GM18870 (cell line): ENCODE results near the gene NTRK2.
A peak's percentile ranks its signal among the peaks of the same experiment; 100 is the strongest.

Experiments
- ATAC-seq: cut with Tn5 transposase; IDR thresholded peaks from one replicate; pipeline ENCODE4 v1.9.1; 2021; ENCODE audit warnings: moderate library complexity; ENCODE audit not compliant: unreplicated experiment

Gene NTRK2

DNA sequence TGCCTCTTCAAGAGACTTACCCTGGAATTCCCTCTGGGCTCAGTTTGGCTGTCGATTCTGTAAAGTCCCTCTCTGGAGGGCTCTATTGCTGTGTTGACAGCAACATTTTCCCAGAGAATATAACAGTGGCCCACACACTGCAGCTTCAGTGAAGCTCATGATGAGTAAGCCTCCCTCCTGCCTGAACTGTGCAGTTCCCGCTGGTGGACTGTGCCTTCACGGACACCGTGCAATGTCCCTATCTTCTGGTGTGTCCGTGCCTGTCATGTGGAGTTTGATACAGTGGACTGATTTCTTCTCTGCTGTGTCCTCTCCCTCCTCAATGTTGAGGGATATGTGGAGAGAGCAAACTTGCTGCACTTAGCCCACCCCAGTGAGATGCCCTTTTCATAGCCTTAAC lies 109.0 kb downstream of the NTRK2 start:
- no peak for ATAC-seq

DNA sequence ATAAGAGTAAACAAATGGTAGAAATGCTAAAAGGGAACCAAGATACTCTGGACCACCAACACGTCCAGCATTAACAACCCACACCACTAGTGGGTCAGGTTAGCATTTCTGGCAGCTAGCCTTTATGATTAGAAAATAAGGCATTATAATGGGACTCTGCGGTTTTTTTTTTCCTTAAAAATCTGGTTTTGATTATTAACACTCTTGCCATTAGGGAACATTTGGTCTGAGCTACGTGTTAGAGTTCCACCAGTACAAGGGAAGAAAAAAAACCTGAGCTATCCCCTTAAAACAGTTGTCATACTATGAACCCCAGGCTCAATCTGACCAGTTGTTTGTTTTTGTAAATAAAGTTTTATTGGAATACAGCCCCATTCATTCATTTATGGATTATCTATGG lies 110.4 kb downstream of the NTRK2 start:
- ATAC-seq, result no peak

DNA sequence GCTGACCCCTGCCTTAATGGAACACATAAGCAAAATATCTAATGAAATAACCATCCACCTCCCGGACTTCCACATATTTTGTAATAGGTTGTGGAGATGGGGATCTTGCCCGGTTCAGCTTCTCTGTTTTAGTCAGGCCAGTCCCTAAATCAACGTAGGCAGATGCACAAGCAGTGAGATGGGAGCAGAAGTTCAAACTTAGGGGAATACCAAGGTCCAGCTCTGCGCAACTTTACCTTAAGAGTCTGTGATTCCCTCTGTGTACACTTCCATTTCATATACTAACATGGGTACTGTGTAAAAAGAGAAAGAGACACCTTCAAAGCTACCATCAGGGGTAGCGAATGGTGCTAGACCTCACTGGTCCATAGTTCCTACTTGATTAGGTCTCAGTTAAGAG lies 110.9 kb downstream of the NTRK2 start:
- ATAC-seq, result peak; percentile 48

DNA sequence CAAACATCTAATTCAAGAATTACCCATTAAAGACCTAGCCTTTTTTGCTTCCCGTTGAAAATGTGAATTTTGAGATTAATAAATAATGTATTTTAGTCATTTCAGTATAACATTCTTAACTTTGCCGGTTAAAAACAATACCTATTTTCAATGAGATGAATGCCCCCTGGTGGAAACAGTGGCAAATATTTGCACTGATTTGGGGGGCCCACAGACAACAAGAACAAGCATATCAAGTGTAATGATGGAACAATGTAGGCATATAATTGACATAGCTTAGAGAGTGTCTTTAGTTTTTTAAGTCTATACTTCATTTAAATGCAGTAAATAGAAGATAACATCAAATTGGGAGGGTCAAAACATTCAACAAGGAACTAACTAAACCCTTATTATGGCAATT lies 111.9 kb downstream of the NTRK2 start:
- no peak for ATAC-seq

DNA sequence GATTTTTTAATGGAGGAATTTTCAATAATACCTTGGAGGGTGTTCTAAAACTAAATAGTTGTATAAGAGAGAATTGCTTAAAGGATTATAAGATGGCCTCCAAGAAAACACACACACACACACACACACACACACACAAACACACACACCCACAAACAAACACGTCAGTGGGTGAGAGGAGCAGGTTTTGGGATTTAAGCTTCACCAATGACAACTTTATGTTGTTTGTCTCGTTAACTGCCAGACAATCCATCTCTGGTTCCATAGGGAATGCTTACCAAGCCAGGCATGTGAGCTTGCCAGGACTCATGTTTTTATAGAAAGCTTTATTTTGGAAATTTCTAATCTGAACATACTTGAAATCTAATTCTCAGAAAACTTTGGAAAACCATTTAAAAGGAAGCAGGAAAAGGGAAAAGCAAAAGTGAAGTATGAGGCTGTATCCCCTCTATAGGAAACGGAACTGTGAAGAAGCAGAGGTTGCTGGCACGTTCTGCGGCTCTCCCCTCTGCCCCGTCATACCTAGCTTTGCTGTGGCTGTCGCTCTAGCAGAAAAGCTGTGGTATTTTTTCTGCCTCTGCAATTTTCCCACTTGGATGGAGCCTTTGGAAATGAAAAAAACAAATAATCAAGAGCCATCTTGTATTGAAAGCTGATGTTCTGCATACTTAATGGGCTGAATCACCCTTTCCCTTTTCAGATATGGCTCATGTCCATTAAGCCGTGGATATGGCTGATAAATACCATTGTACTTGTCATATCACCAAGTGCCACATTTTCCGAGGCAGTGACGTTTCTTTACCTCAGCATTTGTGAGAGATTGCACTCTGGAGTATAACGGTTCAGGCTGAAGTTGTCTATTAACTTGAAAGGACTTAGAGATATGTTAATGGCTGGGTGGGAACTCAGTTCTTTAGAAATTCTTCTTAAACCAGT lies 112.7 kb downstream of the NTRK2 start:
- no peak for ATAC-seq

DNA sequence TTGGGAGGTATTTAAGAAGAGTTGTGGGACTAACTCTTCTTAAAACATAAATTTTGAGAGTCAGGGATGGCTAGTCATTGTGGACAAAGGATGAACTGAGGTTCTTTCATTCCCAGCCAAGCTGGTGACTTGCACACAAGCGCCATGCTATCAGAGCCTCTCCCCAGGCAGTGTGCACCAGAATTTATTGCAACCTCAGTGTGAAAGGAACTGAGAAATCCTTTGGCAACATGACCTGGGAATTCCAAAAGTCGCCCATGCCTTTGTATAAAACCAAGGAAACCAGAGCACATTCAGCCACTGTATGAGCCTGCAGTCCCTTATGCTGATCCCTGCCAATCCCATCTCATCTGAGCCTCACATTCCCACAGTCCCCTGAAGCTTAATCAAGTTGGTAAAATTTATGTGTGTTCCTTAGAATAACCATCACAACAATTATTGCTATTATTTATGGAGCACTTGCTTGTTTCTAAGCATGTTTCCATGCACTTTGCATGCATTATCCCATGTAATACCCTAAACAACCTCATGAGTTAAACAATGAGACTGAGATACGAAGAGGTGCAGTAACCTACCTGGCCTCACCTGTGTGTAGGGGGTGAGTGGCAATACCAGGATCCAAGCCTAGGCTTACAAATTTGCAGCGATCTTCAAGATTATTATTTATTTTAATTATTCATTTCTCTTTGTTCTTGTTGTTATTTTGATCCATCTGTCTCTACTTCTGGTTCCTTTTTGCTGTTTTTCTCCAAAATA lies 116.4 kb downstream of the NTRK2 start:
- no peak for ATAC-seq

DNA sequence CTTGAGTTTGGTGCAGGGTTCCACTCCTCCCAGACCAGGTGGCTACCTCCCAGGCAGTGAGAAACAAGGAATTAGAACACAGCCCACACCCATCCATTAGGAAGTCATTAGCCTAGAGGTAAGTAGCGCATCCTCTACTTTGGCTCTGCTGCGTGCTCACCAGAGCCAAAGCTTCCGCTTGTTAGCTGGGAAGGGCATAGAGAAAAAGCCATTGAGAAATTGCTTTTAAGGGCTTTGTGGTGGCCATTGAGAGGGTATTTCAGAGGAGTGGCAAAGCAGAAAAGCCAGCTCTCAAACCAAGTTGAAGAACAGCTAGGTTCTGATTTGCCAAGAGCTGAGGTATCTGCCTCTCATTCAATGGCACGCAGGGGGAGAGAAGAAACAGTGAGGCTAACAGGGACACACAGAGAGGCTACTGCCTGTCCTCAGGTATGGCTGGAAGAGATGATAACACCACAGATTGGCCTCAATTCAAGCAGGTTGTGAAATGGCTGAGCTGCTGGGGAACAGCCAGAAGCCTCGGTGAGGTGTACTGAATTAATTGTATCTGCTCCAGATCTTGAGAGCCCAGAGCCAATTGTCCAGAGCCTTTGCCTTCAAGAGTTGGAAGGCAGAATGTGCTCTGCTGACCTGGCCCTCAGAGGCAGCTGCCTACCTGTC lies 119.4 kb downstream of the NTRK2 start:
- ATAC-seq, result no peak

DNA sequence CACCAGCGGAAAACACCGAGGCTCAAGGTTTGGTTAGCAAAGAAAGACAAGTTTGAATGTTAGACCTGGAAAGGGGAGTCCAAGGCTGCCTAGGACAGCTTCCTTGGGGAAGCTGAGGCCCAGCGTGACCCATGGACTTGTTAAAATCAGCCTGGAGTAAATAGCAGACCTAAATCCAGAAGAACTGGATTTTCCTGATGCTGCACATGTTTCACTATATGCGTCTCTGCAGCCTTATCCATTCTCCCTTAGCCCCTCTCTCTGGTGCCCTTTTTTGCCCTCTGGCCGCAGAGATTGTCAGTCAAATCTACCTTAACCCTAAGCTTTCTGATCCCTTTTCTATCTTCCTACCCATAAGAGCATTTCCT lies 119.9 kb downstream of the NTRK2 start:
- no peak for ATAC-seq

DNA sequence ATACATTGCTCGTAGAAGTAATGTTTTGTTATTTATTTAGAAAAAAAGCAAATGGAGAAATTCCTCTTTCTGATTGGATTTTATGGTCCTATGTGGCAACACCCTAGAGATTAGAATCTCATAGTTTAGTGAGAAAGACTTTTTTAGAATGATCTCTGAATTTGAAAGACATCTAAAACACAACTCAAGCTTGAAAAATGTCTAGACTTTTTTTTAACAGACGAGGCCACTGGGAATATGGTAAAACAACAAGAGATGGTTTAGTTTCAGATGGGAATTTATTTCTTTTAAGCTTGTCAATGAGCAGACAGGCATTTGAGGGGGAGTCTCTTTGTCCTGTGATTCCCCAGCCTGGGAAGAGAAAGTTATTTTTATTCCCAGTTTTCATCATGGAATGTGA lies 122.1 kb downstream of the NTRK2 start:
- no peak for ATAC-seq

DNA sequence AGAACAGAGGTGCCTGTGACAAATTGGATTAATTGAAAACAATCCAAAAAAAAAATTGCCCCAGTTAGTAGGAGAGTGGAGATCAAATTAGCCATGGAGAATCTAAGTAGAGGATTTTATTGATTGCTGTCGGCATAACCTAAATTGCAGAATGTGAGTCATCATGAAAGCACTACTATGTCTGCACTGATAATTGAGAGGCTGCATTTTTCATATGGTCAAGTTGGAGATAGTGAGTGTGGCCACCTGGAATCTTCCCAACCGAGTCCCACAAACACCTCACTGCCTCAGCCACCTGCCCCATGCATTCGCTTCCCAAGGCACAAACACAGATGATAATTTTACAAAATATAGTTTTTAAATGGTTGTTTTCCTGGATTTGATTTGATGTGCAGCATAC lies 123.7 kb downstream of the NTRK2 start:
- ATAC-seq, result no peak

DNA sequence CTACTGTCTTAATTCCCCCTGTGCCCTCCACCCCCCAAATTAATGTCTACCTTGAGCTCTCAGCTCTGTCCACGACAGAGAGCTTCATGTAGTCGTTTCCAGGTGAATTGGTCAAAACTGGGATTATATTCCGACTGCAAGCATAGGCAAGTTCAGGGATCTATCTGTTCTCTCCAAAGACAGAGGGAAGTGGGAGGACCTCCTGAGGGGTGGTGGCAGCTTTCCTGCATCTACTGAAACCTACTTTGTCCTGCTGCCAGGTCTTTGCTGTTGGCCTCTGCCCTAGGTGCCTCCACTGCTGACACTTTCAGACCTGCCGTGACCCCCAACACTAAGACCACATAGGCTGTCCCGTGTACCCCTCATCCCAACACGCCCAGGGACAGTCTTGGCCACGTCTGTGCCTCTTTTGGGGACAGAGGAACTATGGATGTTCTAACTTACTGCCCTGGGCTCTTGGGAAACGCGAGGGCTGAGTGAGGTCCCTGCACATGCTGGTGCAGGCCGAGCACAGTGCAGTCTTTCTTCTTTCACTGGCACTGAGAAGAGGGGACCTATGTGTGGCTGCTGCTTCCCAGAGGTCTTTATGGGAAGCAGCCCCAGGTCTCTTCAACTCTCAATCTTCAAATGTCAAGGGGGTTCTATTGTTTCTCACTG lies 125.6 kb downstream of the NTRK2 start:
- no peak for ATAC-seq

DNA sequence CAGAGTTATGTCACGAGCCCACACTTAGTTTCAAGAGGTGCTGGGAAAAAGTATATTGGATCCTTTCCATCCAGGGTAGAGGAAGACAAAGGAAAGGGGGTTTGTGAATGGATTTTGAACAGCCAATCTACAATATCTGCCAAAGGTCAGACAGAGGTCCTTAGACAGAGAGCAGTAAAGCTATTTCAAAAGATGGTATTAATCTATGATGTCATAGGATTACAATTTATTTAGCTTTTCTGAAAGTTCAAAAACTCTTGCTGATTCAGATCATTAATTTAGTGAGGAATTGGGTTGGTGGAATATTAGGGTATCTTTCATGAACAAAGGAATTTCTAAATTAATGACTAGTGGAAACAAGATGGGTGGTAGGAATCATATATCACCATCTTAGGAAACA lies 126.9 kb downstream of the NTRK2 start:
- no peak for ATAC-seq

DNA sequence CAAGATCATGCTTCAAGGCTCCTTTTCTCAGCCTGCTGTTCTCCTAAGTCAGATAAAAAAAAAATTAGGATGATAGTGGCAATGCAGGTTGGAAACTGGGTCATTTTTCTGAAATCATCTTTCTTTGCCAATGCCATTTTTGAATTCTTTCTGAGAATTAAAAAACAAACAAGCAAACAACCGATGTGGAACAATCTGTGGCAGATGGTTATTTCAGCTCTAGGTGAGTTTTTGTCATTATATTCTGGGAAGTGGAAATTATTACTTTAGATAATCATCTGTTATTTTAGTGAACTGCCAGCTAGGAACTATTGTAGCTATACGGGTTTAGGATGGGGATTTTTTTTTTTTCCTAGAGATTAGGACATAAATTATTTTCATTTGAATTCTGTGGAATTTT lies 129.7 kb downstream of the NTRK2 start:
- no peak for ATAC-seq

DNA sequence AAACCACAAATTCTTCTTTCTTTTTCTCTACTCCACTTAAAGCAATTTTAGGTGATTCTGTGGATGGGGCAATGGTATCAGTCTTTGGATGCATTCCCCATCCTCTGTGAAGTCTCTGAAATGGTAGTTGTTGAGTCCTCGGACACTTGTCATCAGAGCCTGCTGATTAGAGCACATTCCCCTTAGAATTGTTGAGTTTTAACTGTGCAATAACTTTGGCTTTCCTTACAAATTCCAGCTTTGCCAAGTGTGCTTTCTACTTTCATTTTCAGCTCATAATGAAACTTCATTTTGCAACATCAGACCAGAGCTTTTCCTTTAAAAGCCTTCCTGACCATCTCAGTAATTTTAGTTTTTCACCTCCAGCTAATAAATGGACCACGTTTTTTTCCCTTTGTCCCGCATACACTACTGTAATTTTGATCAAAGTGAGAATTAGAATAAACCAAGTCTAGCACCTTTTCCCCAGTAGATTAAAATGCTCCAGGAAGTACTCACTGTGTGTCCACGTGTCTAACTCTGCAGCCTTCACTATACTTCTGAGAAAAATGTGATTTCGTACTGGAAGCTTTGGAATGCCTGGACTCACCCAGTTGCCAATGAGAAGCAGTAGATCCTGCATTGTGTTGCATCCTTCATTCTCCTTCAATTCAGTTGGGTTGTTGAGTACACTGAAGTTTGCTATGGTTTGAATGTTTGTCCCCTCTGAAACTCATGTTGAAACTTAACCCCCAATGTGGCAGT lies 135.6 kb downstream of the NTRK2 start:
- ATAC-seq, result no peak

DNA sequence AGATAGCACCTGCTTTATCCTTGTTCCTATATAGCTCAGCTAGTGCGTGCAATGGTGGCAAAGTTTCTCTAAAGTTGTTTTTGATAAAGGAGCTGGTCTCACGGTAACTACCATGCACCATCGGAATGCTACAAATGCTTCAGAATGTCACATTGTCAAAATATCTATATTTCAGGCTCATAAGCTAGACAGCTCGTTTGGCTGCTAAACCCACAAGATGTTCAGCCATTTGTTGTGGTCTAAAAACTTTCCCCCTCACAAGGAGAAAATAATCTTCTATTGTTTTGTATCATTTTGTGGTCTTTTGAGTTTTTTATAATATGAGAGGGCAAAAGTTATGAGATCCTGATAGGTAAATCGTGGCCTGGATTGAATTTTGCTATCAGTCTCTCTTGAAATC lies 137.9 kb downstream of the NTRK2 start:
- no peak for ATAC-seq

DNA sequence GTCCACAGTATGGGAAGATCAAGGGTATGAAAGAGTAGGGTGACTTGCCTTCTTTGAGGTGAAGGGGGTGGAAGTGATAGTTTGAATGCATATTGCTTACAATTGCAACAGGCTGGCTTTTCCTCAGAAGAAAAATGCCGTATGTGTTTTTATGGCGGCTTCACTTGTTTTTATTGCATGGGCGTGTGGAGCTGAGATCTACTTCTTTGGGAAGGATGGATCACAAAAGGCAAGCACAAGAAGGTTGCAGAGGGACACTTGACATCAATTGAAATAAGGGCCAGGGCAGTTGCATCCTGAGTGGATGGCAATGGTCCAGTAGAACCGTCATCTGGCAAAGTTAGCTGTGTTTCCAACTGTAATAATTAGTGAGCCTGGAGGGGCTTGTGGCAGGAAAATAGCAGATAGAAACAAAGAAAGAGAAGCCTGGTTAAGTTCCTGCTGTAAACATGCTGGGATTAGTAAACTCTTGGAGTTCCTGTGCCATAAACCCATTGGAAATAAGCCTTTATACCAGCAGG lies 138.4 kb downstream of the NTRK2 start:
- no peak for ATAC-seq

DNA sequence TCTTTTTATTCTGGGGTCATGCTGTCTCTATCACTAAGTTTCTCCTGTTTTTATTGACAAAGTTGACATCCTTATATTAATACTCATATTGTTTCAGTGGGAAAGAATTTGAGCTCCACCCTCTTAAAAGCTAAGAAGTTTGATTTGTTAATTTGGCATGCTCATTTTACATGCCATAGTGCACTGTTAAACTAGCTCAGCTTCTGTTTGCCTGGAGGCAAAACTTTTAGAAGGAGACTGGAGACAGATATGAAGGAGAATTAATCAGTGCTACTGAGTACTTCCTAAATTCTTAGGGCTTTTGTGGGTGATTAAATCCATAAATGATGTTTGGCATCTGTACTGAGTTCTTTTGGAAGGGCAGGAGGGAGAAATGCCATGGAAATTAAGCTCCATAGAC lies 138.9 kb downstream of the NTRK2 start:
- ATAC-seq, result no peak

DNA sequence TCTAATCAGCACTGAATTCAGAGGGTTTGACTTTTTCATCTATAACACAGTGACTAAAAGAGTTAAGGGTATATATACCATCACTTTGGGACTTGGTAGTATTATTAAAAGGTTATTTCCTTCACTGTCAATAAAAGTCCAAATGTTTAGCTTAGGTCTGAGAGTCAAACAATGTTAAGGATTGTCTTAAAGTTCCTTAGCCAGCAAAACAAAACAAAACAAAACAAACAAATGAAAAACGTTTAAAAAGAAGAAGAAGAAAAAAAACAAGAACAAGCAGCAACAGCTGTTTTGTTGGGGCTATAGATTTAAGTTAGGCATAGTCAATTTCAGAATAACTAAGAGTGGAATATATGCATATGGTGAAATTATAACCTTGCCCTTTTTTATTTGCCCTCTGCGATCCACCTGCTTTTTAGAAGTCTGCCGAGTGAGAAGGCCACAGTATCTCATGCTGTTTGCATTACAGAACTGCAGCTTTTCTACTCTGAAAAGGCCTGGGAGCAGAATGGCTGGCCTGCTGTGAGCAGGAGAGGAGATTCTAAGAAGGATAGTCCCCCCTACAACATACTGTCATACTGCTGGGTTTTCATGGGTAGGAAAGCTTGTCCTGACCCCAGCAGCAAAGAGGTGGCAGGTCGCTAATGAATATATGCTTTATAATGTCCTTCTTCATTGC lies 141.7 kb downstream of the NTRK2 start:
- no peak for ATAC-seq

DNA sequence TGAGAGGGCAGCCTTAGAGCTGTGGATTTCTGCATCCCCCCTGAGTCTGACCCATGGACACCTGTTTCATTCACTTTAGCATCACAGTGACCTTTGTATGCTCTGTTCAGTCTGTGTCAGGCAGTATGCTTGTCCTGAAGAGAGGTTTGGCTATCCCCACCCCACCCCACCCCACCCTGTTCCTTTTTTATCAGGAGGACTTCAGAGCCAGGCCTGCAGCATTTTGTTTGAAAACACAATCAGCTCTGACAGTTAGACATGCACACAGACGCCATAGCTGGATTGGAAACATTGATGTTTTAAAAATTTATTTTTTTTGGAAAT lies 142.2 kb downstream of the NTRK2 start:
- ATAC-seq, result no peak

DNA sequence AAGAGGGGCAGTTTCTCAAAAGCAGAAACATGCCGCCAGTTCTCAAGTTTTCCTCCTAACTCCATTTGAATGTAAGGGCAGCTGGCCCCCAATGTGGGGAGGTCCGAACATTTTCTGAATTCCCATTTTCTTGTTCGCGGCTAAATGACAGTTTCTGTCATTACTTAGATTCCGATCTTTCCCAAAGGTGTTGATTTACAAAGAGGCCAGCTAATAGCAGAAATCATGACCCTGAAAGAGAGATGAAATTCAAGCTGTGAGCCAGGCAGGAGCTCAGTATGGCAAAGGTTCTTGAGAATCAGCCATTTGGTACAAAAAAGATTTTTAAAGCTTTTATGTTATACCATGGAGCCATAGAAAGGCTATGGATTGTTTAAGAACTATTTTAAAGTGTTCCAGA lies 142.8 kb downstream of the NTRK2 start:
- no peak for ATAC-seq
